ENCODE data around the gene ZCCHC24.

Gene ZCCHC24

GRCh38 chr10:79410315-79411094, 34.9 kb downstream of the ZCCHC24 start:
- no peak for DNase-seq (ENCODE audit: low read depth)

- no peak for DNase-seq (ENCODE audit: low read depth)
Observed at GRCh38 chr10:79409726-79410085, 35.7 kb downstream of the ZCCHC24 start.

DNA sequence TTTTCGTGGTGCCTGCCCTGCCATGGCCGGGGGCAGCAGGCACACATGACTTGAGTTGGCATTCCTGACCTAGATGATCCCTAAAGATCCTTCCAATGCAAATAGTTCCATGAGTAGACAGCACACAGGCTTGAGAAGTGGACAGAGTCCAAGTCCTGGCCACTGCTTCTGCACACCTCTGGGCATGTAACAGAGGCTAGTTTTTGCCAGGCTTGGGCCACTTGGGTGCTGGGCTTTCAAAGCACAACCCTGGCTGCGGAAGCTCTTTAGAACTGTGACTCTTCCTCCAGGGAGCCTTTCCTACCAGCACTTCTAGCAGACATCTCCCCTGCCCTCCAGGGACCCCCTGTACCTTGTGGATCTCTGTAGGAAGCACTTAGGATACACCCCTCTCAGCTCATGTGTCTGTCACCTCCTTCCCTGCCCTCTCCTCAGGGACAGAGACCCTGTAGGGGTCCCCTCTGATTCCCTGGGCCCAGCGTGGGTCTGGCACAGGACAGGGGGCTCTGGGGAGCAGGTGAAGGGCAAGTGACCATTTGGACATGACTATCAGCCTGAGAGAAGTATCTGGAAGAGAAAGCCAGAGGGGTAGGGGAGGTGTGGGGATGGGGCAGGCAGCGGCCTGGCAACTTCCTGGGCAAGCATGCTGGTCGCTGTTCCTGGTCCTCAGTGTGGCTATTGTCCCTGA, 36.2 kb downstream of the ZCCHC24 start:
- DNase-seq (ENCODE audit: low read depth), result no peak

DNA sequence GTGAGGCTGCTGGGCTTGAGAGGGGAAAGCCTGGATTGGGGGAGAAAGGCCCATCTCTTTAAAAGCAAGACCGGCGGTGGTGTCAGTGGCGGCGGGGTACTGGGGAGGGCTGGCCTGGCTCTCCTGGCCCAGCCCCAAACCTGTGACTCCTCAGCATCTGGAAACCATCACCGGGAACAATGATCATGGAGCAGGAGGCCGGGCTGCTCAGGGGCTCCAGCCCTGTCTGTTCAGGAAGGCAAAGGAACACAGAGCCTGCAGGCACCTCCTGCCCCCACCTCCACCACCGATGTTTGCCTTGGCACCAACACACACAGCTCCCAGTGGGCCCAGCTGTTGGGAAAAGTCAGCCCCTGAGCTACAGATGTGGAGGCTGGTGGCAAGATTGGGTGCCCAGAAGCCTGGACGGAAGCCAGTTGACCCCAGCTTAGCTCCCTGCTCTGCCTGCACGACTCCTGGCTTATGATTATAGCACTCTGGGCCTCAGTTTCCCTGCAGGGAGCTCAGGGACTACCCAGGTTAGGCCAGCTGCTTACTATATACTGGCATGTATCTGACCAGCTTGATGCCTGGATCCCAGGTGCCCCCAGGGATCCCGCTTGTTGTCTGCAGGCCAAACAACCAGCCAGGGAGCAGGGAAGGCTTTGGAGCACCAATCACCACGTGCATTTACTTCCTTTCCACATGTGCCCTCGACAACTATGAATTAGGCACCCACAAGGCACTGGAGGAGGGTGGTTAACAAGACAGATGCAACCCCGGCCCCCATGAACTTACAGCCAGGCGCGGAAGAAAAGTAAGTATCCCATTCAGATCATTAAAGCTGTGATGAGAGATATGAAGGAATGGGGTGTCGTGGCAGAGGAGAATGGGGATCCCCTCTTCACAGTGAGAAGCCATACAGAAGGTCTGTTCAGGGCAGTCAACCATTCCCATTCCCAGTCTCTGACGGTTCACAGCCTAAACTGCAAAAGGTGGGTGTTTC, 37.3 kb downstream of the ZCCHC24 start:
- DNase-seq (ENCODE audit: low read depth), result no peak

DNA sequence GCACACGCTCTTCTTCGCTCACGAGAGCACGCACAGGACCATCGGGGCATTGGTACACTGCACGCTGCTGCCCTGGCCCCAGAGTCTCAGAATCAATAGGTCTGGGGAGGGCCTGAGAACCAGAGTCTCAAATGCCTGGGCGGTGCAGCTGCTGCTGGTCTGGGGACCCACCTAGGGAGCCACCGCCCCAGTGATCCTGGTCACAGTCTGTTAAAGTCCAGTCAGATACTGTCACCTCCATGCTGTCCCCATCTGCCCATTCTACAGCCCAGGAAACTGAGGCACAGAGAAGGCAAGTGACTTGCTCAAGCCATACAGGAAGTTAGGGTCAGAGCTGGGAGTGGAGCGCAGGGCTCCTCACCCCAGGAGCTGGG, 38.0 kb downstream of the ZCCHC24 start:
- no peak for DNase-seq (ENCODE audit: low read depth)

- no peak for DNase-seq (ENCODE audit: low read depth)
Observed at GRCh38 chr10:79406683-79407422, 38.6 kb downstream of the ZCCHC24 start.

DNA sequence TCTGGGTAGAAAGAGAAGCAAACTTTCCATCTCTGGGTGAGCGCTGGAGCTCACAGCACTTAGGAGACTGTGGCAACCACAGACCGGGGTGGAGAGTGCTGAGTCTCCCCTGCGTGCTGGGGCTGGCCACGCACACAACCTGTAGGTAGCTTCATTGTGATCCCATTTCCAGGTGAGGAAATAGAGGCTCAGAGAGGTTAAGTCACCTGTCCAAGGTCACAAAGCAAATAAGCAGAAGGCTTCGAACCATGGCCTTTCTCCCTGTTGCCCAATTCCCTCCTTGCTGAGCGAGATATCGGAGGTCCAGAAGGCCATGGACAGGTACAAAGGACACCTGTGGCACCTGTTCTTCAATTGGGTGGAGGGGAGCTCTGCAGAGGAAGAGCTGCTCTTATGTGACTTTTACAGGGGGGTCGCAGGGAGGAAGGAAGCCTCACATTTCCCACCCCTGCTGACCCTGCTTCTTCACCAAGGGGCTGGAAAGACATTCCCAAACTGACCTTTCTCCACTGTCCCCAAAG, 39.4 kb downstream of the ZCCHC24 start:
- DNase-seq (ENCODE audit: low read depth), result no peak

GRCh38 chr10:79405221-79405994, 40.0 kb downstream of the ZCCHC24 start:
- no peak for DNase-seq (ENCODE audit: low read depth)

- DNase-seq (ENCODE audit: low read depth), result no peak
Observed at GRCh38 chr10:79404690-79405131, 40.7 kb downstream of the ZCCHC24 start.

DNA sequence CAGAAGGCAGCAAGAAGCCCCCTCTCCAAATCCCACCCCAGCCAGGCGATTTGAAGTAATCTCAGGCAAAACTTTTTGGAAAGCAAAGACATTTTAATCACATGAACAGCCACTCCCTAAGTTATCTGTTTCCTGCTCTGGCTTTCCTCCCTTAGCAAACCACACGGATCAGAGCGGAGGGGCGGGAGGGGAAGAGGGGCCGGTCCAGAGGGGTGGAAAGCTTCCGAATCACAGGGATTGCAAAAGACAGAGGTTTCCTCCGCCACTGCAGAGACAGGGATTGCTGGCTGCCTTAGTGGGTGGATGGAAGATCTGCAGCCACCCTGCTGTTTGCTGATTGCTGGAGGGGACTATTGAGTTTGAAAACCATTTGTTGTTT, 41.2 kb downstream of the ZCCHC24 start:
- no peak for DNase-seq (ENCODE audit: low read depth)

DNA sequence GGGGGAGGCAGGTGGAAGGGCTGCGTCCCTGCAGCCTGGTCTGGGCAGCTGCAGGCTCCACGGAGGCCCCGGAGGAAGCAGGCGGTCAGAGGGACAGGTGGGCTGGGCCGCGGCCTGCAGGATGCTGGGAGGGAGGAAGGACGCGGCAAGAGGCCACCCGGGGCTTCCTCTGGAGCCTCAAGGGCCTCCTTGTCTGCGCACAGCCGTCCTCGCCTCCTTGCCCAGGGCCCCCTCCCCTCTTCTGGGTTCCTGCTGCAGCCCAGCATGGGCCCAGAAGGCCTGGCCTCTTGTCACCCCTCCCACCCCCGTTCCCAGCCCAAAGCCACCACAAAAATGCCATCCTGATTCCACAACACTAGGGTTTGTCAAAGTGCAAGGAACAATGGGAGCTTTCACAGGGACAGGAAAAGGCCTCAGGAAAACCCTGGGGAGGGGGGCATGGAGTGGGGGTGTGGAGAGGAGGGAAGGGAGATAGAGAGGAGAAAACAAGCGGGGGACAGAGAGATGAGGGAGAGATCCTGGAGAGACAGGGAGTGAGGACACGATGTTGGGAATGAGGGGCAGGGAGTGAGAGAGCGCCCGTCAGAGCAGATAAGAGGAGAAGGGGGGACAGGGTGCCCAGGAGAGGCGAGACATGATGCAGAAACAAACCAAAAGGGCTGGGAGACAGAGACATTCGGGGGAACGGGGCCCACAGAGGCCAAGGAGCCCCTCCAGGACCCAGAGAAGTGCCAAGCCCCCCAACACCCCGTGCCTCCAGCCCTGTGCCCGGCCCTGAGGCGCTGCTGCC, 41.8 kb downstream of the ZCCHC24 start:
- no peak for DNase-seq (ENCODE audit: low read depth)

- no peak for DNase-seq (ENCODE audit: low read depth)
Observed at GRCh38 chr10:79402951-79403350, 42.5 kb downstream of the ZCCHC24 start.

- DNase-seq (ENCODE audit: low read depth), result no peak
Observed at GRCh38 chr10:79402625-79402946, 42.8 kb downstream of the ZCCHC24 start.

DNA sequence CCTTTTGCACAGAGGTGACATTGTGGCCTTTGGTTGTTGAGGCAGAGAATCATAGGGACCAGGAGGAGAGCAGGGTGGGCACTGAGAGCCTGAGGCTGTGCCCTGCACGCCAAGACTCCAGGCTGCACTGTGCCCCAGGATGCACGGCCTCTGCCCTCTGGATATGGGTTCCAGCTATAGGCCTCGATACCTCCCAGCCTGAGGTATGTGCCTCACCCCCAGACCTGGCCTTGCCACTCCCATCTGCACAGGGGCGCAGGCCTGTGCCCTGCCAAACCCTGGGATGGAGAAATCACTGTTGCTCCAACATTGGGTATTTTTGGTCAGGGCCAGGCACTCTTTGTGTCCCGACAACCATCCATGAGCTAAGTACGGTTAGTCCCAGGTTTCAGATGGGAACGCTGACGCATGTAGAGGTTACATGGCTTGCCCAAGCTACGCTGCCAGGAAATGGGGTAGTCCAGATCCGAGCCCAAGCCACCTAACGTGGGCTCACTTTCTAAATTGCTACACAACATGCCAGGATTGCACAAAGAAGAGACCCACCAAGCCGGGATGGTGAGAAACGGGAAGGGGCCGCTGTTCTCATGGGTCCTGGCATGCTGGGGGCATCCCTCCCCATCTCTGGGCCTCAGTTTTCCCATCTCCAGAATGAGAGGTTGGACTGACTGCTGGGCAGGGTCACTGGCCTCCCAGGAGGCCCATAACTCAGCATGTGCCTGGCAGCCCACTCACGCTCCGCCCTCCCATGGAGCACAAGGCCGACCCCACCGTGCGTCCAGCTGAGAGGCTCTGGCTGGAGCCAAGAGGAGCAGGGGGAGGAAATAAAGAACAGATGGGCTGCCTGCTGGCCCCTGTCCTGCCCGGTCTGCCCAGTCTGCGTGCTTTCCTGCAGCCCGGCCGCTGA, 44.2 kb downstream of the ZCCHC24 start:
- no peak for DNase-seq (ENCODE audit: low read depth)

DNA sequence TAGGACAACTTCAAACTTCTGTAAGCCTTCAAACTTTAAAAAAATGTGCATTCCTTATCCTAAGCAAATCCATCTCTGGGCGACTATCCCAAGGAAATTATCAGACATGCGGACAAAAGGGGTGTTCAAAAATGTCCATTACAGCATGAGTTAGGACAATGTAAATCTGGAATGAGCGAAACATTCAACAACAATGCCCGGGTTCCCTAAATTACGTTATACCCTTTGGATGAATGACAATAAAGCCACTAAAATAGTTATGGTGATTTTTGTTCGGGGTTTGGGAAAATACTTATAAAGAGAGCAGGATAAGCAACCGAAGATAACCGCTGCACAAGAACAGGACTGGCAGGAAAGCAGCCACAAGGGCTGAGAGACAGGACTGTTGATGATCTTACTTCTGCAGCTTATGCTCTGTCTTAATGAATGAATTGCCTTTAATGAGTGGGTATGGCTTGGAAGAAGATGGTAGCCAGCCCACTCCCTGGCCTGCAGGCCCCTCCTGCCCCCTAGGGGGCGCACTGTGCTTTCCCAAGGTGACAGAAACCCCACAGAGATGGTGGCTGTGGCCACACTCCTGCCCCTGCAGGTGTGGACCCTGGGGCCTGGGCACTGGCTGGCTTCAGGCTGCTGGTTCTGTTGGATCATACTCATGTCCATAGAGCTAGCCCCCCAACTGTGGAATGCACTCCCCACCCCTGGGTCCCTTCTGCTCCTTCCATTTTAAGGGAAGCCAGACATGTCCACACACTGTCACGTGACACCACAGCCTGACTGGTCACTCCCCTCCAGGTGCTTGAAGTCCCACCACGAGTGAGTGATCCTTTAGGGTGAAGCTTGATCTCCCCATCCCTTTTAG, 45.0 kb downstream of the ZCCHC24 start:
- DNase-seq (ENCODE audit: low read depth), result peak; percentile 14

DNA sequence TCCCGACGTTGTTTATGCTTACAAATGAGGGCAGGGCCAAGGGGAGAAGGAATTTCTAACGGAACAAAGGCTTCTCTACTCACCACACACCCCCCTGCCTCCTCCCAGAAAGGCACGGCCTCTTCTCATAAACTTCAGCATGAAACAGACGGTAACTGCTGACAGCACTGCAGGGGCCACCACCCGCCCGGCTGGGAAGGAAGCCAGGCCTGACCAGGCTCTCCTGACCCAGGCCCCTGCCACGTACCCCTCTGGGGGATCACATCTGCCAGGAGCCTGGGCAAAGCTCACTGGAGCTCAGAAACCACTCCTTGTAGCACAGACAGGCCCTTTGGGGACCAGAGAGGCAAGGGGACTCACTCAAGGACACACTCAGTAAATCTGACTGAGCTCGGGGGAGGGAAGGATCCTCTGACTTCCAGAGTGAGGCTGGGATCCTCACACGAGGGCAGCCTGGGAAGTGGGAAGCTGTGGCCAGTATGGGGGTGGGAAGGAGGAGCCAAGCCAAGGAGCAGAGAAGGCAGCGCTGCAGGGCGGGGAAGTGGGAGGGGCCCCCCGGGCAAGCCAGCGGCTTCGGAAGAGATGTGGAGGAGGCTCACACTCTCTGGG, 46.1 kb downstream of the ZCCHC24 start:
- no peak for DNase-seq (ENCODE audit: low read depth)

DNA sequence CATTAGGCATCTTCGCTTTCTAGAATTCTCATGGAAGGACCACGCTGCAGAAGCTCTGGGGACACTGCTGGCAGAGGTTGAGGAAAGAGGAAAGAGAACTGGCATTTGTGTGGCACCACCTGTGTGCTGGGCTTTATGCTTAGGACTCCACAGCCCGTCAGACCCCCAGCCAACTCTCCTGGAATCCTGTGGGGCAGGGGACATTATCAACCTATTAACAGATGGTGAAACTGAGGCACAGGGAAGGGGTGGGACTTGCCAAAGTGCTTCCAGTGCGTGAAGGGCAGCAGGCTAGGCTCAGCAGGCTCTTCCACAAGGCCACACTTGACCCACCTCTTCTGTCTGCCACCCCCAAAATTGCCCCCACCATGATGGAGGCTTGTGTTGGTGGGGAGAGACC, 46.8 kb downstream of the ZCCHC24 start:
- DNase-seq (ENCODE audit: low read depth), result no peak

Measured in activated T-helper 1 cell treated with Interleukin-2 at 50 U/mL for 16 hours (primary cell).